ENCODE results near the gene CNOT1. TPM values are rescaled to one million over a fixed set of nuclear protein-coding genes. Genes with fewer than 3 reads are reported as not detected.
A peak's percentile ranks its signal among the peaks of the same experiment; 100 is the strongest.

CNOT1 gene
- total RNA-seq, 1 experiment from 2014 or later, result 328 TPM

DNA sequence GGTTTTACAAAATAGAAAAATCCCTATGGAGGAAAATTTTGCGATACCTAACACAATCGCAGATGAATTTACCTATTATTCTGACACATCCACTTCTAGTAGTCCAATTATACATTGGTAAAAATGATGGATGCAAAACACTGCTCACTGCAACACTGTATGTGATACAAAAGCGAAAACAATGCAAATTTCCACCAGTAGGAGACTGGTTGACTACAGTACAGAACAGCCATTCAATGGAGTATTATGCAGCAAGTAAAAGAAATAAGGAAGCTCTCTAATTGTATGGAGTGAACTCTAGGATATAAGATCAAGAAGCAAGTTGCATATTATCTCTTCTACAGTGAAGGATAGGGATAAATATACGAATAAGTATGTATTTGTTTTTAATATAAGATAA, 65.9 kb downstream of the CNOT1 start:
- Histone ChIP-seq H4K8ac (replicated peaks; ENCODE audit: insufficient read length, low read depth, low read length) (no peak overlapping the region), H4K5ac (ENCODE audit: insufficient read length, low read depth, low read length) (no peak overlapping the region), H3K18ac (ENCODE audit: insufficient read length, low read depth, low read length) (no peak overlapping the region), H2BK12ac (ENCODE audit: insufficient read length, low read depth, low read length) (no peak overlapping the region), H2AK5ac (ENCODE audit: insufficient read length, low read length) (no peak overlapping the region), H3K9ac (ENCODE audit: extremely low read depth, insufficient read length, low read length) (no peak overlapping the region), H2AFZ (ENCODE audit: low read length) (no peak overlapping the region), H3K23me2 (ENCODE audit: insufficient read length, low read depth, low read length, poor library complexity, severe bottlenecking) (no peaks in the 10 kb centered on the region), H3K14ac (ENCODE audit: insufficient read depth, low read length) (no peak overlapping the region), H2BK5ac (ENCODE audit: insufficient read length, low read length) (no peak overlapping the region), H3K27ac (ENCODE audit: insufficient read length, low read depth, low read length) (no peak overlapping the region), H3K23ac (ENCODE audit: insufficient read length, low read depth, low read length) (no peak overlapping the region), H3T11ph (ENCODE audit: low read length) (no peak overlapping the region), H2BK20ac (ENCODE audit: low read depth, low read length, poor library complexity, severe bottlenecking) (no peak overlapping the region), H4K91ac (ENCODE audit: insufficient read length, low read depth, low read length) (no peak overlapping the region), H3K56ac (ENCODE audit: insufficient read length, low read depth, low read length) (no peak overlapping the region), H3K79me2 (ENCODE audit: insufficient read depth, low read length) (no peaks in the 10 kb centered on the region; the same call in 1 of the 2 replicates), H3K4me1 (ENCODE audit: insufficient read depth, low read length) (no peaks in the 10 kb centered on the region), H3K4me2 (ENCODE audit: insufficient read depth, insufficient read length, low read length) (no peak overlapping the region), H4K20me1 (ENCODE audit: control insufficient read depth, insufficient read depth, insufficient read length) (no peaks in the 10 kb centered on the region), H2BK120ac (ENCODE audit: low read depth, low read length, poor library complexity, severe bottlenecking) (no peak overlapping the region), H3K4ac (ENCODE audit: low read depth, low read length) (no peak overlapping the region), H2BK15ac (ENCODE audit: low read depth, low read length) (no peak overlapping the region), H3K9me3 (ENCODE audit: control insufficient read depth, low read depth, low read length) (no peaks in the 10 kb centered on the region), H3K79me1 (ENCODE audit: insufficient read depth, low read depth, low read length, poor library complexity, severe bottlenecking) (peaks cover 3% of the 10 kb centered on the region), H3K27me3 (ENCODE audit: insufficient read depth, low read length) (no peaks in the 10 kb centered on the region)
- H3K9me3 Mint-ChIP-seq, result no peaks in the 10 kb centered on the region
- H3K4me1 Mint-ChIP-seq, result no peaks in the 10 kb centered on the region
- H3K36me3 Mint-ChIP-seq (ENCODE audit: insufficient read depth in 1 of 3, low read depth in 3 of 3), result peaks cover 28 to 78% (median 65%) of the 10 kb centered on the region in 3 experiments; a peak in 6 of 7 replicates
- H3K27ac Mint-ChIP-seq, result no peak overlapping the region
- H3K27me3 Mint-ChIP-seq (ENCODE audit: low read depth), result no peaks in the 10 kb centered on the region
- DNase-seq, result no peak
- H3K4me3 Mint-ChIP-seq, result no peak overlapping the region
- peak; percentile 33; the same call in 2 of the 3 replicates for TF ChIP-seq CTCF (conservative IDR thresholded peaks at IDR 0.05)
- WGBS (ENCODE audit: extremely low coverage, insufficient read length, low lambda C conversion rate), result no CpG with 5 or more reads among the region's 4 CpGs

Data from H9 (cell line).